Memory B cell (primary cell): ENCODE data around the gene TAOK2.

Experiments
- ATAC-seq: fragments of 150-1000 bp; cut with Tn5 transposase; 2 replicates; pipeline ENCODE4 v1.10.0; 2021; ENCODE audit warnings: low read depth, mild to moderate bottlenecking, moderate library complexity
- DNase-seq, 2 donors: peaks; one replicate each; pipeline ENCODE4 v3.0.0; 2022; ENCODE audit warnings: low spot score in 2 of 2
- H3K27ac Mint-ChIP-seq: one replicate; pipeline ENCODE4 v1.8.0; 2022; ENCODE audit warnings: mild to moderate bottlenecking, moderate library complexity, mixed read lengths
- H3K27me3 Mint-ChIP-seq: one replicate; pipeline ENCODE4 v1.8.0; 2022; ENCODE audit warnings: mixed read lengths
- H3K36me3 Mint-ChIP-seq: one replicate; pipeline ENCODE4 v1.8.0; 2022; ENCODE audit warnings: mild to moderate bottlenecking, mixed read lengths
- H3K4me1 Mint-ChIP-seq: one replicate; pipeline ENCODE4 v1.8.0; 2022; ENCODE audit warnings: mixed read lengths
- H3K4me3 Mint-ChIP-seq: one replicate; pipeline ENCODE4 v1.8.0; 2022; ENCODE audit warnings: mild to moderate bottlenecking, moderate library complexity, mixed read lengths
- H3K9me3 Mint-ChIP-seq: one replicate; pipeline ENCODE4 v1.8.0; 2022; ENCODE audit warnings: mixed read lengths

TAOK2 gene

GRCh38 chr16:29996766-29997250 lies 23.1 kb downstream of the TAOK2 start:
- Mint-ChIP-seq H3K4me1 (peaks cover 21% of the 10 kb centered on the region), H3K27me3 (no peaks in the 10 kb centered on the region), H3K9me3 (no peaks in the 10 kb centered on the region), H3K27ac (peak overlapping the region; percentile 97), H3K4me3 (peak overlapping the region; percentile 99), H3K36me3 (peaks cover 9% of the 10 kb centered on the region)
- ATAC-seq (no peak), DNase-seq (no peak)

GRCh38 chr16:29999605-30000004 lies 25.9 kb downstream of the TAOK2 start:
- ATAC-seq, result no peak
- no peaks in the 10 kb centered on the region for H3K27me3 Mint-ChIP-seq
- H3K27ac Mint-ChIP-seq, result no peak overlapping the region
- no peak for DNase-seq
- H3K9me3 Mint-ChIP-seq, result no peaks in the 10 kb centered on the region
- peaks cover 10% of the 10 kb centered on the region for H3K36me3 Mint-ChIP-seq
- H3K4me3 Mint-ChIP-seq, result no peak overlapping the region
- peaks cover 15% of the 10 kb centered on the region for H3K4me1 Mint-ChIP-seq

- Mint-ChIP-seq H3K36me3 (peaks cover 10% of the 10 kb centered on the region), H3K9me3 (no peaks in the 10 kb centered on the region), H3K4me3 (no peak overlapping the region), H3K27ac (no peak overlapping the region), H3K4me1 (peaks cover 11% of the 10 kb centered on the region), H3K27me3 (no peaks in the 10 kb centered on the region)
- ATAC-seq (no peak), DNase-seq (no peak)
Measured at GRCh38 chr16:30000735-30001631, 27.3 kb downstream of the TAOK2 start.

- Mint-ChIP-seq H3K27me3 (no peaks in the 10 kb centered on the region), H3K27ac (peak overlapping the region; percentile 42), H3K36me3 (peaks cover 10% of the 10 kb centered on the region), H3K4me3 (no peak overlapping the region), H3K4me1 (peaks cover 4% of the 10 kb centered on the region), H3K9me3 (no peaks in the 10 kb centered on the region)
- no peak for ATAC-seq
- DNase-seq, result no peak
Measured at GRCh38 chr16:30002614-30003346, 29.1 kb downstream of the TAOK2 start.

GRCh38 chr16:30003670-30004423 lies 30.2 kb downstream of the TAOK2 start:
- DNase-seq (no peak), ATAC-seq (no peak)
- Mint-ChIP-seq H3K27ac (no peak overlapping the region), H3K4me1 (peaks cover 4% of the 10 kb centered on the region), H3K9me3 (no peaks in the 10 kb centered on the region), H3K36me3 (peaks cover 10% of the 10 kb centered on the region), H3K4me3 (no peak overlapping the region), H3K27me3 (peaks cover 3% of the 10 kb centered on the region)

GRCh38 chr16:30004424-30004776 lies 30.7 kb downstream of the TAOK2 start:
- no peak for DNase-seq
- Mint-ChIP-seq H3K27me3 (peaks cover 7% of the 10 kb centered on the region), H3K36me3 (peaks cover 10% of the 10 kb centered on the region), H3K27ac (no peak overlapping the region), H3K9me3 (no peaks in the 10 kb centered on the region), H3K4me1 (peaks cover 4% of the 10 kb centered on the region), H3K4me3 (no peak overlapping the region)
- ATAC-seq, result no peak

- no peak for DNase-seq
- peak; percentile 26 for ATAC-seq
- no peak overlapping the region for H3K27ac Mint-ChIP-seq
- H3K4me1 Mint-ChIP-seq, result peaks cover 4% of the 10 kb centered on the region
- H3K9me3 Mint-ChIP-seq, result no peaks in the 10 kb centered on the region
- H3K36me3 Mint-ChIP-seq, result peaks cover 7% of the 10 kb centered on the region
- no peak overlapping the region for H3K4me3 Mint-ChIP-seq
- H3K27me3 Mint-ChIP-seq, result peaks cover 10% of the 10 kb centered on the region
Measured at GRCh38 chr16:30004811-30005242, 31.2 kb downstream of the TAOK2 start.

- ATAC-seq (peak; percentile 78), DNase-seq (peak in 1 of 2 donors; percentile 41)
- H3K36me3 Mint-ChIP-seq, result peaks cover 7% of the 10 kb centered on the region
- H3K27ac Mint-ChIP-seq, result no peak overlapping the region
- no peak overlapping the region for H3K4me3 Mint-ChIP-seq
- H3K9me3 Mint-ChIP-seq, result no peaks in the 10 kb centered on the region
- peaks cover 8% of the 10 kb centered on the region for H3K4me1 Mint-ChIP-seq
- H3K27me3 Mint-ChIP-seq, result peaks cover 15% of the 10 kb centered on the region
Measured at GRCh38 chr16:30005341-30006094, 31.9 kb downstream of the TAOK2 start.

GRCh38 chr16:30006095-30006473 lies 32.4 kb downstream of the TAOK2 start:
- DNase-seq (no peak), ATAC-seq (no peak)
- Mint-ChIP-seq H3K9me3 (no peaks in the 10 kb centered on the region), H3K27me3 (peaks cover 16% of the 10 kb centered on the region), H3K4me3 (no peak overlapping the region), H3K36me3 (peaks cover 7% of the 10 kb centered on the region), H3K4me1 (peaks cover 9% of the 10 kb centered on the region), H3K27ac (no peak overlapping the region)

GRCh38 chr16:30006659-30007377 lies 33.1 kb downstream of the TAOK2 start:
- H3K9me3 Mint-ChIP-seq, result no peaks in the 10 kb centered on the region
- H3K4me1 Mint-ChIP-seq, result peaks cover 13% of the 10 kb centered on the region
- peaks cover 7% of the 10 kb centered on the region for H3K36me3 Mint-ChIP-seq
- H3K27ac Mint-ChIP-seq, result no peak overlapping the region
- ATAC-seq (no peak), DNase-seq (no peak)
- H3K27me3 Mint-ChIP-seq, result peaks cover 19% of the 10 kb centered on the region
- no peak overlapping the region for H3K4me3 Mint-ChIP-seq

GRCh38 chr16:30007378-30007895 lies 33.8 kb downstream of the TAOK2 start:
- H3K27me3 Mint-ChIP-seq, result peaks cover 23% of the 10 kb centered on the region
- H3K27ac Mint-ChIP-seq, result no peak overlapping the region
- peaks cover 6% of the 10 kb centered on the region for H3K36me3 Mint-ChIP-seq
- H3K4me1 Mint-ChIP-seq, result peaks cover 15% of the 10 kb centered on the region
- no peaks in the 10 kb centered on the region for H3K9me3 Mint-ChIP-seq
- DNase-seq (no peak), ATAC-seq (no peak)
- no peak overlapping the region for H3K4me3 Mint-ChIP-seq

- Mint-ChIP-seq H3K9me3 (no peaks in the 10 kb centered on the region), H3K36me3 (no peaks in the 10 kb centered on the region), H3K27ac (no peak overlapping the region), H3K4me3 (peak overlapping the region; percentile 50), H3K4me1 (peaks cover 14% of the 10 kb centered on the region), H3K27me3 (peaks cover 23% of the 10 kb centered on the region)
- no peak for DNase-seq
- no peak for ATAC-seq
Measured at GRCh38 chr16:30009085-30009862, 35.6 kb downstream of the TAOK2 start.
